Renal cortex interstitium (tissue), 15 donors: ENCODE data around the gene ERCC4. TPM values are rescaled to one million over a fixed set of nuclear protein-coding genes. Genes with fewer than 3 reads are reported as not detected.
"Not testable (repeated sequence)": the region's sequence is repeated elsewhere in the genome, so short reads cannot be mapped to it uniquely, and the experiment has no call there.

ENCODE experiments used
- DNase-seq, 11 donors: peaks; one replicate each; pipeline ENCODE4 v3.0.0-alpha.2; 2013; ENCODE audit warnings: low read depth in 9 of 11, low spot score in 4 of 11; ENCODE audit errors: extremely low read depth in 1 of 11
- long read RNA-seq, 16 experiments: transcript quantifications; one replicate each; lab custom pipeline, GENCODE V29; 2026
- polyA plus RNA-seq, 3 donors: library from polyadenylated mRNA; unstranded; fragments of 120-200 nt; gene quantifications; one replicate each; pipeline ENCODE4 v1.2.1, GENCODE V29; 2013; ENCODE audit not compliant: insufficient read length in 3 of 3

ERCC4 gene
- polyA plus RNA-seq, result 10 to 100 TPM; 15.7 to 18.2 (median 17.9) TPM
- long read RNA-seq, donor 1, partial matches to known transcripts, result 0 of 3 reads
- long read RNA-seq, donor 1, other reads (novel, unspliced or antisense), result 0 of 3 reads
- long read RNA-seq, donor 2, full-length matches to known transcripts, result 6 of 6 reads
- long read RNA-seq, donor 2, partial matches to known transcripts, result 0 of 6 reads
- long read RNA-seq, donor 2, other reads (novel, unspliced or antisense), result 0 of 6 reads
- long read RNA-seq, donor 3, full-length matches to known transcripts, result 1 of 1 reads
- long read RNA-seq, donor 3, partial matches to known transcripts, result 0 of 1 reads
- long read RNA-seq, donor 3, other reads (novel, unspliced or antisense), result 0 of 1 reads
- long read RNA-seq, donor 4, partial matches to known transcripts, result 0 of 4 reads
- long read RNA-seq, donor 4, other reads (novel, unspliced or antisense), result 0 of 4 reads
- long read RNA-seq, donor 5, result 0 reads
- long read RNA-seq, donor 6, partial matches to known transcripts, result 0 of 3 reads
- long read RNA-seq, donor 6, other reads (novel, unspliced or antisense), result 0 of 3 reads
- long read RNA-seq, donor 7, result 0 reads
- long read RNA-seq, donor 8, result 0 reads
- long read RNA-seq, donor 9, full-length matches to known transcripts, result 5 of 5 reads
- long read RNA-seq, donor 9, partial matches to known transcripts, result 0 of 5 reads
- long read RNA-seq, donor 9, other reads (novel, unspliced or antisense), result 0 of 5 reads
- long read RNA-seq, donor 10, full-length matches to known transcripts, result 4 of 4 reads
- long read RNA-seq, donor 10, partial matches to known transcripts, result 0 of 4 reads
- long read RNA-seq, donor 10, other reads (novel, unspliced or antisense), result 0 of 4 reads
- long read RNA-seq, donor 11, result 0 reads
- long read RNA-seq, donor 12, partial matches to known transcripts, result 0 of 1 reads
- long read RNA-seq, donor 12, other reads (novel, unspliced or antisense), result 0 of 1 reads
- long read RNA-seq, donor 13, result 0 reads
- long read RNA-seq, donor 14, full-length matches to known transcripts, result 2 of 2 reads
- long read RNA-seq, donor 14, partial matches to known transcripts, result 0 of 2 reads
- long read RNA-seq, donor 14, other reads (novel, unspliced or antisense), result 0 of 2 reads
- long read RNA-seq, donor 15, full-length matches to known transcripts, result 3 of 3 reads
- long read RNA-seq, donor 15, partial matches to known transcripts, result 0 of 3 reads
- long read RNA-seq, donor 15, other reads (novel, unspliced or antisense), result 0 of 3 reads
- long read RNA-seq, donor 16, full-length matches to known transcripts, result 8 of 8 reads
- long read RNA-seq, donor 16, partial matches to known transcripts, result 0 of 8 reads
- long read RNA-seq, donor 16, other reads (novel, unspliced or antisense), result 0 of 8 reads

GRCh38 chr16:13919683-13920509 is at the start of gene ERCC4:
TSS of gene ERCC4 (plus strand) at chr16:13920154. CDS start at chr16:13920166, 12 bp downstream.
- DNase-seq, result peak; percentile 97 to 100 (median 99)

- DNase-seq, result peak in 10 of 11 donors; percentile 21 to 46 (median 30)
These were observed 46.0 kb upstream of the ERCC4 start for GRCh38 chr16:13873835-13874438.

- no peak for DNase-seq
These were observed 44.2 kb upstream of the ERCC4 start for GRCh38 chr16:13875614-13876284.

- no peak for DNase-seq
These were observed 36.7 kb upstream of the ERCC4 start for GRCh38 chr16:13883276-13883675.

- no peak for DNase-seq
These were observed 36.1 kb upstream of the ERCC4 start for GRCh38 chr16:13883881-13884280.

GRCh38 chr16:13885700-13886099 is 34.3 kb upstream of the ERCC4 start:
- DNase-seq, result no peak

- no peak for DNase-seq
These were observed 33.3 kb upstream of the ERCC4 start for GRCh38 chr16:13886608-13887007.

- not testable (repeated sequence) for DNase-seq
These were observed 30.6 kb upstream of the ERCC4 start for GRCh38 chr16:13889323-13889722.

- DNase-seq, result no peak
These were observed 27.7 kb upstream of the ERCC4 start for GRCh38 chr16:13892301-13892700.

GRCh38 chr16:13895516-13895915 is 24.4 kb upstream of the ERCC4 start:
- no peak for DNase-seq

GRCh38 chr16:13896543-13897182 is 23.3 kb upstream of the ERCC4 start:
- no peak for DNase-seq

GRCh38 chr16:13897806-13898205 is 22.1 kb upstream of the ERCC4 start:
- DNase-seq, result no peak

GRCh38 chr16:13898233-13898632 is 21.7 kb upstream of the ERCC4 start:
- no peak for DNase-seq

- no peak for DNase-seq
These were observed 17.9 kb upstream of the ERCC4 start for GRCh38 chr16:13902052-13902451.

- no peak for DNase-seq
These were observed 17.3 kb upstream of the ERCC4 start for GRCh38 chr16:13902677-13903076.

GRCh38 chr16:13904179-13904691 is 15.7 kb upstream of the ERCC4 start:
- no peak for DNase-seq

- not testable (repeated sequence) for DNase-seq
These were observed 15.1 kb upstream of the ERCC4 start for GRCh38 chr16:13904822-13905221.
